HG02588 (cell line): ENCODE measurements around the gene IL7R.
"Not testable (repeated sequence)": the region's sequence is repeated elsewhere in the genome, so short reads cannot be mapped to it uniquely, and the experiment has no call there.

Experiments used
- ATAC-seq: cut with Tn5 transposase; IDR thresholded peaks from one replicate; pipeline ENCODE4 v1.9.1; 2021; ENCODE audit warnings: mild to moderate bottlenecking, moderate library complexity; ENCODE audit not compliant: unreplicated experiment

IL7R gene

DNA sequence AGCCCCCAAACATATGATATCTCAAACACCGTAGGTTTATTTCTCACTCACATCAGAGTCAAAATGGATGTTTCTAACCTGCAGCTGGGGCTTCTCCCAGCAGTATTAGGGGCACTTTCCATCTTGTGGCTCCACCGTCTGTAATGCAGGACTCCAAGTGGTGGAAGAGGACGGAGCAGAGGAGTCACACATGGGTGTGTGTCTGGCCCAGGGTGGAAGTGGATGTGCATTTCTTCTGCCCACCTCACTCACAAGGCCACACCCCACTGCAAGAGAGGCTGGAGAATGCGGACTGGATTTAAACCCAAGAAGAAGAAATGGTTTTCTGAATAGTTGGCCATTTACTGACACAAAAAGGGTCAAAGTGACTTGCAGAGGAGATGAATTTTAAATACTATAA is 13.9 kb downstream of the IL7R start:
- no peak for ATAC-seq

DNA sequence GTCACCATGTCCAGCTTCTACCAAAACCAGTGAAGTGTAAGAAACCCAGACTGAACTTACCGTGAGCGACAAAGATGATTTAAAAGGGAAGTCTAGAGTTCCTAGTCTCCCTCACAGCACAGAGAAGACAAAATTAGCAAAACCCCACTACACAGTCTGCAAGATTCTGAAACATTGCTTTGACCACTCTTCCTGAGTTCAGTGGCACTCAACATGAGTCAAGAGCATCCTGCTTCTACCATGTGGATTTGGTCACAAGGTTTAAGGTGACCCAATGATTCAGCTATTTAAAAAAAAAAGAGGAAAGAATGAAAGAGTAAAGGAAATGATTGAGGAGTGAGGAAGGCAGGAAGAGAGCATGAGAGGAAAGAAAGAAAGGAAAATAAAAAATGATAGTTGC is 19.8 kb downstream of the IL7R start:
- ATAC-seq, result no peak

- no peak for ATAC-seq
Measured at GRCh38 chr5:35876922-35877321, 20.2 kb downstream of the IL7R start.

GRCh38 chr5:35877655-35878054 is 21.0 kb downstream of the IL7R start:
- no peak for ATAC-seq

- ATAC-seq, result no peak
Measured at GRCh38 chr5:35878079-35878478, 21.4 kb downstream of the IL7R start.

DNA sequence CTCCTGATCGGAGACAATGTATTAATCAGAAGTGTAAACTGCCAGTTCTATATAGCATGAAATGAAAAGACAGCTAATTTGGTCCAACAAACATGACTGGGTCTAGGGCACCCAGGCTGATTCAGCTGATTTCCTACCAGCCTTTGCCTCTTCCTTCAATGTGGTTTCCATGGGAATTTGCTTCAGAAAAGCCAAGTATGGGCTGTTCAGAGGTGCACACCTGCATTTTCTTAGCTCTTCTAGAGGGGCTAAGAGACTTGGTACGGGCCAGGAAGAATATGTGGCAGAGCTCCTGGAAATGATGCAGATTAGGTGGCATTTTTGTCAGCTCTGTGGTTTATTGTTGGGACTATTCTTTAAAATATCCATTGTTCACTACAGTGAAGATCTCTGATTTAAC is 22.4 kb downstream of the IL7R start:
- ATAC-seq, result no peak

DNA sequence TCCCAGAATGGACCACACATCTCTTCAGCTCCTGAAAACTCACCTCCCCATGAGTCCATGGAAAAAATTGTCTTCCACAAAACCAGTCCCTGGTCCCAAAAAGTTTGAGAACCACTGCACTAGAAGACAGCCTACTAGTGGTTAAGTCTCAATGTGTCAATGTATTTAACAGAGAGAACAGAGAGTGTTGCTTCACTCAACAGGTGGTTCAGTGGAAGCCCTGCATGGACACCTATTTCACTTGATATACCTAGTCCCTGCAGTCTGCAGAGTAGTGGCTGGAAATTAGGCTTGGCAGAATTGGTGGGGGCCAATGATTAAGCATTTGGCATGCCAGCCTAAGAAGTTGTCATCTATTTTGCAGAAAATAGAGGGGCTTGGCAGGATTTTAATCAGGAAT is 23.0 kb downstream of the IL7R start:
- no peak for ATAC-seq

GRCh38 chr5:35880156-35880555 is 23.5 kb downstream of the IL7R start:
- no peak for ATAC-seq

DNA sequence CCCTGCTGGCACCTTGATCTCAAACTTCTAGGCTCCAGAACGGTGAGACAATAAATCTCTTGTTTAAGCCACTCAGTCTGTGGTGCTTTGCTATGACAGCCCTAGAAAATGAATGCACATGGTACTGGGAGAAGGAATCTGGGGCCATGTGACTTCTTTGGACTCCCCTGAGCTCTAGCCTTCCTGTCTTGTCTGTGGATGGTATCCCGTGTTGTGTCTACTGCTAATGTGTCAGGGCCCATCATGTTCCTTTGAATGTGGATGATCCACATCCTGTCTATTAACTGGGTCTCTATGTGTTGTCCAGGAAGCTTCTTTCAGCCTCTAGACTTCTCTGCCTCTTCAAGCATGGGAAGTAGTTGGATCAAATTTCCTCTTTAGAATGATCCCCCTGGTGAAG is 25.1 kb downstream of the IL7R start:
- ATAC-seq, result no peak

DNA sequence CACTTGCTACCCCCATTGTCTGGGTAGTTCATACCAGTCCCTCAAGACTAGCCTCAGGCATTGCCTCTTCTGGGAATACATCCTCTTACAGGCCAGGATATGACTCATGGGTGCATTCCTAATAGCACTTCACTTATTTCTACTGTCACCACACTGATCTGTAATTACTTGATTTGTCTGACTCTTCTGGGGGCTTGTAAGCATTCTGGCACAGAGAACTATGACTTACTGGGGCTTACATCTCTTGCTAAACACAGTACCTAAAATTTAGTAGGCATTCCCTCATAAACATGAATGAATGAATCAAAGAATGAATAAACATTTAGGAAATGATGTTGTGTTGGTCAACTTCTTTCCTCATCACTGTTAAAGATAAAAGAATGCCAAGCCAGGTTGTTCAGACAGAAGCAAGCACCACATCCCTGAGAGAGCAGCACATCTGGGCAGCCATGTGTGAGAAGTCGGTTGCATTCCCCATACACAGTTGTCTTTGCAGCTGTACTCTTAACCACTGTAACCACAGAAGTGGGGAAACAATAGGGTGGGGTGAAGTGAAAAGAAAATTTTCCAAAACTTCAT is 27.6 kb downstream of the IL7R start:
- no peak for ATAC-seq

DNA sequence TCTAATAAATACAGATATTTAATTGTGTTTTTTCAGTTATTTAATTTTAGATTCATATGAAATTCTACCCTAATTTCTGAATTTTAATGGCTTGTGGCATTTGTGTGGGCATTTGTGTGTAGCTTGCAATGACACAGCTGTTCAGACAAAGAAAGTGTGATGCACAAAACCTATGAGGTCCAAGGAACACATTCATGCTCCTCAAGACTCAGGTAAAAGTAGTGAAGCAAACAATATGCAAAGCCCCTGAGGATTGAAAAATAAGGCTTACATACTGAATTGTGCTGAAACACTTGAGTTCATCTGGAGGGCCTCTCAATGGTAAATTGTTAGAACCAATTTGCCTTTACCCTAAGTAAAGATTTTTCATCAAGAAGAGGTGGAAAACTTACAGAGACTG is 28.1 kb downstream of the IL7R start:
- ATAC-seq, result no peak

- no peak for ATAC-seq
Measured at GRCh38 chr5:35886381-35886780, 29.7 kb downstream of the IL7R start.

- no peak for ATAC-seq
Measured at GRCh38 chr5:35887321-35888100, 30.8 kb downstream of the IL7R start.

DNA sequence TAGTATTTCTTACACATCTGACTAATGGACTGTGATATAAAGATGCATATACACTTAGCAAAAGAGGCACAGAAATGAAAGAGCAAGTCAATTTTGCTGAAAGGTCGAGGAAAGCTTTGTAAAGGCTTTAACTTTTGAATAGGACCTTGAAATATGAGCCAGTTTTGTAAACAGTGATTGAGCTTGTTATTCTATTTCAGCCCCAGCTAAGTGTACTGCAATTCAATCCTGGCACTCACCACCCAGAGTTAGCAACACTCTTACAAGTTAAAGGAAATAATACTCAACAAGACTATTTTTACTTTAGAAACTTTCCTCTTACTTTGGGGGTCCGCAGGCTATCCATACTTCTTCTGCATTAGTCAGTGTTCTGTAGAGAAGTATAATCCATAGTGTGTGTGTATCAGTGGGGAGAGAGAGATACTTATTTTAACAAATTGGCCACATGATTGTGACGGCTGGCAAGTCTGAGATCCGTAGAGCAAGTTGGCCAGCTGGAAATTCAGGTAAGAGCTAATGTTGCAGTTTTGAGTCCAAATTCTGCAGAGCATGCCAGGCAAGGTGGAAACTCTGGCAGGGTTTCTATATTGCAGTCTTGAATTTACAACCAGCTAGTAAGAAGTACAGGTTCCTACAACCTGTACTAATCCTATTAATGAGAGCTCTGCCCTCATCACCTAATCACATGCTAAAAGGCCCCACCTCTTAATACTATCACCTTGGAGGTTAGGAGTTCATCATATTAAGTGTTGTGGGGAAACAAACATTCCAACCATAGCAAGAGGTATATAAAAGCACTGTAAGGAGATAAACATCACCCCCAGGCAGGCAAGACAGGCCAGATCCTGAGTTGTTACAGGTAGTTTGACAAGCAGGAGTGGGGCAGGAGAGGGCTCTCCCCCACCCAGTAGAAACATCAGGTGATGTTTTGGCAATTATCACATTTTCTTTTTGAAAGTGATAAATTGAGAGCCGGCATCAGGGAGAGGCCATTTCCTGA is 33.6 kb downstream of the IL7R start:
- ATAC-seq, result no peak

DNA sequence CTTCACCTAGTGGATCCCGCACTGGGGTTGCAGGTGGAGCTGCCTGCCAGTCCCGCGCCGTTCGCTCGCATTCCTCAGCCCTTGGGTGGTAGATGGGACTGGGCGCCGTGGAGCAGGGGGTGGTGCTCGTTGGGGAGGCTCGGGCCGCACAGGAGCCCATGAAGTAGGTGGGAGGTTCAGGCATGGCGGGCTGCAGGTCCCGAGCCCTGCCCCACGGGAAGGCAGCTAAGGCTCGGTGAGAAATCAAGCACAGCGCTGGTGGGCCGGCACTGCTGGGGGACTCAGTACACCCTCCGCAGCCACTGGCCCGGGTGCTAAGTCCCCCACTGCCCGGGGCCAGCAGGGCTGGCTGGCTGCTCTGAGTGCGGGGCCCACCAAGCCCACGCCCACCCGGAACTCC is 36.1 kb downstream of the IL7R start:
- ATAC-seq, result not testable (repeated sequence)

DNA sequence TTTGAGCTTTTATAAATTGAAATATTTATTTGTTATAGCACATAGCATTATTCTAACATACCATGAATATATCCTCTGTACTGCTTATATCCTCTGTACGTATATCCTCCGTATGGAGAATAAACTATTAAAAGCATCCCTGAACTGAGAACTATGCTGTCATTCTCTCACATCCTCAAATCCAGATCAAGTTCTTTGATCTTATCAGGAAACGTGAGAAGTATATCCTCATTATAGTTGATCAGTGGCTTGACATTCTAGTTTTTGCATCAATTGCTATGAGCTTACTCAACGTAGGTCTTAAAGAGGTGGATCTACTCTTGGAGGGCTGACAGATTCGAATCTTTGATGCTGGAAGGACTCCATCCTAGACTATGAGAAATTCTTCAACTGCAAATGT is 37.4 kb downstream of the IL7R start:
- no peak for ATAC-seq

DNA sequence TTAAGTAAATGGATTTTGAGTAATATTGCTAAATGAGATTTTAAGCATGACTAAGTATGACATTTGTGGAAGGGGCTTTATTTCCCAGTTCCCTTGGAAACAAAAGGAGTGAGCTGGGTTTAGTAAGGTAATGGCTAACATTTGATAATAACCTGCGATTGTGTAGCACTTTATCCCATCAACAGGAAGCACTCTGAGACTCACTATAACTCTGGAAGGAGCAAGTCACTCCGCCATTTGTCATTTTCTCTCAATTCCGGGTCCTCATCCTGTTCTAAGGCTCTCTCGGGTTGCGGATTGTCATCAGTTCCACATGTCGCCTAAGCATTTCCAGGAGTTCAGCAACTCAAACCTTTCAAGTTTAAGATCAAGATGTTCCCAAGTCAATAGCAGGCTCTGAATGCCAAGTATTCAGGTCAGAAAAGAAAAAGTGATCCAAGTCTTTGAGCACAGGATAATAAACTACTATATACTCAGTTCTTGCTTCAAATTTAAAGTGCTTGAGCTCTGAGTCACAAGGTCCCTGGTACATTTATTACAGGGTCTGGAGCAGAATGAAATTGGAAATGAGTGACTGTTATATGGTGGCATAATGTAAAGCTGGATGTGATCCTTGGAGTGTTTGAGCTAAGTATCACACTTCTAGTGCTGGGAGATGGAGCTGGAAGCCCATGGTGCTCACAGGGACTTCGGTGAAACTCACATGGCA is 42.4 kb downstream of the IL7R start:
- ATAC-seq, result no peak

GRCh38 chr5:35899800-35900199 is 43.1 kb downstream of the IL7R start:
- ATAC-seq, result no peak

DNA sequence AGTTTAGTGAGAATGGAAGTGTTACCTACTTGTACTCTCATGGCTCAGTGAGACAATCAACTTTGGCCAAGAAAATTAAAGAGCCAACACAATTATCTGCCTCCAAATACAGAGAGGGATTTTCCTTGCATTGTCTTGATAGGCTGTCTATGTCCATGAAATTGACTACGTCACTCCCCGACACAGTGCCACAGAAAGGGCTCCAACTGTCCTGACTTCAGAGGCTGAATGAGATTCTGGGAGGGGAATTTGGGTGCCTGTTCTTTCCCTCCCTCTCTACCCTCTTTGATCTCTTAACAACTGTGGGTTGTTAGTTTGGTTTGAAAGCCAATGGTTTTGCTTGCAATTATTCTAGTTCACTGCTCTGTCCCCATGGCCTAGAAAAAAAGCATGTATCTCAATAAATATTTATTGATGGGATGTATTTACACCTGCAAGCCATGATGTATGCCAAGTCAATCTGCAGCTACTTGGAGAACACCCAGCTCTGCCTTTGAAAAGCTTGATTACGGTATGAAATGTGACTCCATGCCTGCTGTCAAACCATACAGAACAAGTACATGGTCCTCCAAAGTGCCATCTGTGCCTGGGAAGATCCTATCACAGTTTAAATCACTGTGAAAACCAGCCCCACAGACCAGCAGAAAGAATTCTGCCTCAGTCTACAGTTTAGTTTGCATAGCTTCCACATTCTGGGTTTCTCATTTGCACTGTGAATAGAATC is 44.4 kb downstream of the IL7R start:
- ATAC-seq, result no peak

- peak; percentile 41 for ATAC-seq
Measured at GRCh38 chr5:35902046-35902672, 45.5 kb downstream of the IL7R start.
